HFFc6 (cell line): ENCODE measurements around the gene GH2. TPM values are rescaled to one million over a fixed set of nuclear protein-coding genes. Genes with fewer than 3 reads are reported as not detected.
"Not testable (repeated sequence)": the region's sequence is repeated elsewhere in the genome, so short reads cannot be mapped to it uniquely, and the experiment has no call there.

ENCODE experiments used
- DNase-seq: peaks from one replicate; pipeline ENCODE4 v3.0.0-alpha.2; 2018
- H3K27ac Mint-ChIP-seq: 2 replicates; pipeline ENCODE4 v1.8.0; 2020; ENCODE audit warnings: mild to moderate bottlenecking, mixed read lengths
- H3K27me3 Mint-ChIP-seq: 2 replicates; pipeline ENCODE4 v1.8.0; 2021; ENCODE audit warnings: mild to moderate bottlenecking, moderate library complexity, mixed read lengths; ENCODE audit not compliant: insufficient read depth
- H3K36me3 Mint-ChIP-seq: 2 replicates; pipeline ENCODE4 v1.8.0; 2021; ENCODE audit warnings: low read depth, mixed read lengths
- H3K4me1 Mint-ChIP-seq: 2 replicates; pipeline ENCODE4 v1.8.0; 2020; ENCODE audit warnings: low read depth, mixed read lengths
- H3K4me3 Mint-ChIP-seq: 2 replicates; pipeline ENCODE4 v1.8.0; 2020; ENCODE audit warnings: mild to moderate bottlenecking, moderate library complexity, mixed read lengths
- H3K9me3 Mint-ChIP-seq: 2 replicates; pipeline ENCODE4 v1.8.0; 2020; ENCODE audit warnings: mild to moderate bottlenecking, mixed read lengths
- CTCF ChIP-seq: fragments of 200-600 bp; sonication (generic); IDR thresholded peaks from 2 replicates; pipeline ENCODE4 v1.5.0; 2021; ENCODE audit warnings: antibody characterized with exemption, mild to moderate bottlenecking
- total RNA-seq, 6 experiments: library from RNA; stranded (reverse); fragmentation: NEBNext Ultra II Directional; extraction: Animal tissue kit (Norgen Biotek cat#: 25700); gene quantifications; 2 replicates in 1 of 6; 3 replicates in 5 of 6; pipeline ENCODE4 v1.2.3, GENCODE V29; 2021

The GH2 gene
- total RNA-seq, 6 experiments from 2014 or later = not detected

GRCh38 chr17:63927464-63928171, 45.9 kb upstream of the GH2 start:
- H3K9me3 Mint-ChIP-seq = no peaks in the 10 kb centered on the region
- no peak overlapping the region for H3K4me3 Mint-ChIP-seq
- DNase-seq = no peak
- peaks cover 6% of the 10 kb centered on the region for H3K27me3 Mint-ChIP-seq
- no peaks in the 10 kb centered on the region for H3K4me1 Mint-ChIP-seq
- TF ChIP-seq CTCF = no peak
- H3K36me3 Mint-ChIP-seq = no peaks in the 10 kb centered on the region
- no peak overlapping the region for H3K27ac Mint-ChIP-seq

- TF ChIP-seq CTCF = no peak
- H3K4me1 Mint-ChIP-seq = no peaks in the 10 kb centered on the region
- H3K36me3 Mint-ChIP-seq = no peaks in the 10 kb centered on the region
- H3K27me3 Mint-ChIP-seq = peaks cover 6% of the 10 kb centered on the region
- no peak overlapping the region for H3K27ac Mint-ChIP-seq
- H3K9me3 Mint-ChIP-seq = no peaks in the 10 kb centered on the region
- H3K4me3 Mint-ChIP-seq = no peak overlapping the region
- no peak for DNase-seq
These were observed 44.4 kb upstream of the GH2 start for GRCh38 chr17:63926164-63926563.

- Mint-ChIP-seq H3K36me3 (no peaks in the 10 kb centered on the region), H3K4me1 (no peaks in the 10 kb centered on the region), H3K9me3 (no peaks in the 10 kb centered on the region), H3K27ac (no peak overlapping the region), H3K27me3 (peaks cover 3% of the 10 kb centered on the region; the same call in 1 of the 2 replicates), H3K4me3 (no peak overlapping the region)
- no peak for DNase-seq
- no peak for TF ChIP-seq CTCF
These were observed 43.9 kb upstream of the GH2 start for GRCh38 chr17:63925615-63926014.

- not testable (repeated sequence) for H3K27me3 Mint-ChIP-seq, H3K4me3 Mint-ChIP-seq, DNase-seq, H3K27ac Mint-ChIP-seq, H3K4me1 Mint-ChIP-seq, H3K36me3 Mint-ChIP-seq, H3K9me3 Mint-ChIP-seq
These were observed 40.7 kb upstream of the GH2 start for GRCh38 chr17:63922402-63922801.

- H3K9me3 Mint-ChIP-seq, H3K36me3 Mint-ChIP-seq, H3K27ac Mint-ChIP-seq, H3K4me1 Mint-ChIP-seq, DNase-seq, H3K4me3 Mint-ChIP-seq: not testable (repeated sequence)
- H3K27me3 Mint-ChIP-seq = peaks cover 21% of the 10 kb centered on the region
These were observed 39.0 kb upstream of the GH2 start for GRCh38 chr17:63920779-63921178.

GRCh38 chr17:63920050-63920449, 38.3 kb upstream of the GH2 start:
- H3K27ac Mint-ChIP-seq, H3K9me3 Mint-ChIP-seq, DNase-seq, H3K4me3 Mint-ChIP-seq, H3K36me3 Mint-ChIP-seq, H3K4me1 Mint-ChIP-seq: not testable (repeated sequence)
- H3K27me3 Mint-ChIP-seq = peaks cover 25% of the 10 kb centered on the region

GRCh38 chr17:63919311-63919723, 37.6 kb upstream of the GH2 start:
- H3K27ac Mint-ChIP-seq = no peak overlapping the region
- no peaks in the 10 kb centered on the region for H3K4me1 Mint-ChIP-seq
- H3K27me3 Mint-ChIP-seq = peaks cover 31% of the 10 kb centered on the region
- H3K4me3 Mint-ChIP-seq = no peak overlapping the region
- TF ChIP-seq CTCF = peak; percentile 95
- no peaks in the 10 kb centered on the region for H3K36me3 Mint-ChIP-seq
- DNase-seq = peak; percentile 28
- no peaks in the 10 kb centered on the region for H3K9me3 Mint-ChIP-seq

GRCh38 chr17:63918789-63919305, 37.1 kb upstream of the GH2 start, which contains the start of gene GH1:
Gene GH1, minus strand, starts transcription at chr17:63918839. Its CDS starts 63 bp downstream, at chr17:63918776.
- not testable (repeated sequence) for H3K36me3 Mint-ChIP-seq, H3K4me3 Mint-ChIP-seq, H3K9me3 Mint-ChIP-seq, H3K4me1 Mint-ChIP-seq, DNase-seq, H3K27ac Mint-ChIP-seq
- peaks cover 33% of the 10 kb centered on the region for H3K27me3 Mint-ChIP-seq
